ENCODE measurements around the gene HOXB5.

HOXB5 gene

DNA sequence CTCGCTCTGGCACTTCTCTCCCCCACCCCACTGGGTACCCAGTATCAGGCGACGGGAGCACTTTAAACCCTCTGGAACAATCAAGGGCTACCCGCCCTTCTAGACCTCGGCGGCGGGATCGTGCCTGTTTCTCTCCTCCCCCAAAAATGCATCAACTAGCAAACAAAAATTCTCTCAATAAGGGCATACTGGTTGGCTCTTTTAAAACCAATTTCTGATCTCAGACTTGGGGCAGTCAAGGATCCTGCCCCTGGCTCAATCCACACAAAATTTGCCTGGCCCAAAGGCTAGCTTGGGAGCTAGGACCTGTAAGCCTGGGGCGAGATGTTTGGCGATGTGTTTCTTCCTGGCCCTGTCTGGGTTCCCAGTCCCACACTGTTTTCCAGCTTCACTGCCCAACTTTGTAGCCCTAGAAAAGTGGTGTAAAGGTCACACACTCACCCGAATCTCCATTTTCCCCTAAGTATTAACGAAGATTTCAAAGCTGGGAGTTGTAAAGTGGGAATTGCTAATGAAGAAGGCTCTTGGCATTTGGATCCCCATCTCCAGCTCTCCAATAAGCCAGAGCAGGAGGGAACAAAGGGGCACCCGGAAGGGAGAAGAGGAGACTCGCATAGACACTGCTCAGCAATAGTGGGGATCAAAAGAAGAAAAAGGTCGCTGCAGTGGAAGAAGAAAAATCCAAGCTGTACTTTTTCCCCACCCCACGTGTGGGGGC lies 34.3 kb downstream of the HOXB5 start:
- DNase-seq: no peak

DNA sequence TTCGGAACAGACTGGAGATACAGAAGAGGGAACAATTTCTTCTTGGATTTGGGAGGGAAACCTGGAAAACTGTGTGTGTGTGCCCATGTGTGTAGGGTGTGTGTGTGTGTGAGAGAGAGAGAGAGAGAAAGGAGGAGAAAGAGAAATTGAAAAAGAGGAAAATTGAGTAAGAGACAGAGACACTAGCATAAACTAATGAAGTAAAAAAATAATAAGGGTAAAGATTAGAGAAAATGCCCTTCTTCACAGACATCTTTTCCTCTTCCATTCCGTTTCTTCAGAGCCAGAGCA lies 34.8 kb downstream of the HOXB5 start:
- no peak for DNase-seq

DNA sequence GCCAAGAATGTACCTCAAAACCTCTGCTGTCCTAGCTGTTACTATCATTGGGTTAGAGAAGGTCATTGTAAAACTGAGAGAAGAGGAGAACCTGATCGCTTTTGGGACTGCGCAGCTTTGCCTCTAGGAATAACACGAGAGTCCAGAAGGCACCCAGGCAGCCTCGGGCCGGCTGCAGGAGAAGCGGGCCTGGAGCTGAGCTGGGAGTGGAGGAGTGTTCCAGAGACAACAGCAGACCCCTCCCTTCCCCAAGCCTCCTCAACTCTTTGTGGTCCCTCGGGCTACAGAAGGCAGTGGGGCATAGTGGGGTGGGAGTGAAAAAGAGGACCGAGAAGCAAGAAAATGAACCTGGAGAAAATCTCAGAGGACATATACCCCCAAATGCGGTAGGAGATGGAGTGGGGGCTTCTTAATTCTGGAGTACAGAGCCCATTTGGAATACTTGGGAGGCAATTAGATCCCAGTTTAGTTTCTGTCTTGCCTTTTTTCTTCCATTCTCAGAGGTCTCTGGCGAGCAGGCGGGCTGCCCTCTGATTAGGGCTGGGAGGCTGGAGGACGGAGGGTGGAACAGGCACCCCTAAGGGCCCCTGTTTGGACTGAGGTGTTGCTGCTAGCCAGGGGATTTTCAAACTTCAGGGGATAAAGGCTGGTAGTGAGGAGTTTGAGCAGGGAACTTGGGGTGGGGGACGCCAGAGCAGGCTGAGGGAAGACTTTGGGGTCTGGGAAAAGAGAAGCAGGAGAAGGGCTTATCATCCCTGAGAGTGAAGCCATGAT lies 35.3 kb downstream of the HOXB5 start:
- no peak for DNase-seq

DNA sequence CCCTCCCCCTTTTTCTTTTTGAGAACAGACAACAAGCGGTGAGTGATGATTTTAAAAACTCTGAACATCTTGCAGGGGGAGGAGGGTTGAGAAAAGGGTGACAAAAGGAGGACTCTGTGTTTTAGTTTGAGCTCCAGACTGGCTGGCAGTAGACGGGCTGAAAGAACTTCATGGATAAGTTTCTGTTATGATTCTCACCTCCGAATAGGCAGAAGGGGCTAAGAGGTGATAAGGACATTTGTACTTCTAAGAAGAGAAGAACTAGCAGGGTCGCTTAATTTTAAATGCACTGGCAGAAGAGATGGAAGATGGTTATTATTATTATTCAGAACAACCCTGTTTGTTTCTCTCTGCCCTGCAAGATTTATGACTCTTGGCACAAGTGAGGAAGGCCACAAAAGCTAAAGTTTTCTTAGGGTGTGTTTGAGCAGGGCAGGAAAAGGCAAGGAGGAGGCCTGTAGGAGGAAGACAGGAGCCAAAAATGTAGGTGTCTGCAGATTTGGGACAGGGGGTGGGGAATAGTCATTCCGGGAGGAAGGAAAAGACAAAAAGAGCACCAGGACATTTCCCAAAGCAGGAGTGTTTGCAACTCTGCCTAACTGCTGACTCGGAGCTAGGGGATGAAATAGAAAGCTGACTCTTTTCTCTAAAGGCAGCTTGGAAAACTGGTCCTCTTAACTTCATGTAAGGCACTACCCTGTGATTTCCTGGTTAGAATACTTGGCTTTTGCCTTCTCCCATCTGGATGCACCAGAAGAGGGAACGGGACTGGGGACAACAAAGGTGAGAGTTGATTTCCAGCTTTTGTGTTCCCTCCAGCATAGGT lies 36.8 kb downstream of the HOXB5 start:
- no peak for DNase-seq

DNA sequence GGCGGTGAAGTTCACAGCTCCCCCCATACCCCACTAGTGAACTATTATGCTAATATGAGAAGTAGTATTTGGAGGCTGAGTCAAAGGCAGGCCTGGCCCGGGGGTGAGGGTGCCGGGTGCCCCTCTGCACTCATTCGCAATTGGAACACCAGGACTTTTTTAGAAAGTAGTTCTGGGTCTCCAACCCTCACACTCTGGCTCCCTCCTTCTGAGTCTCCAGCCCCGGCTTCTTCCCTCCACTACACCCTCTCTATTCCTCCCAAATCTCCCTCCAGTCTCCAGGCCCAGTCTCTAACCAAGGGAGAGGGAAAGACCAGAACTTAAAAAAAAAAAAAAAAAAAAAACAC lies 37.4 kb downstream of the HOXB5 start:
- no peak for DNase-seq

DNA sequence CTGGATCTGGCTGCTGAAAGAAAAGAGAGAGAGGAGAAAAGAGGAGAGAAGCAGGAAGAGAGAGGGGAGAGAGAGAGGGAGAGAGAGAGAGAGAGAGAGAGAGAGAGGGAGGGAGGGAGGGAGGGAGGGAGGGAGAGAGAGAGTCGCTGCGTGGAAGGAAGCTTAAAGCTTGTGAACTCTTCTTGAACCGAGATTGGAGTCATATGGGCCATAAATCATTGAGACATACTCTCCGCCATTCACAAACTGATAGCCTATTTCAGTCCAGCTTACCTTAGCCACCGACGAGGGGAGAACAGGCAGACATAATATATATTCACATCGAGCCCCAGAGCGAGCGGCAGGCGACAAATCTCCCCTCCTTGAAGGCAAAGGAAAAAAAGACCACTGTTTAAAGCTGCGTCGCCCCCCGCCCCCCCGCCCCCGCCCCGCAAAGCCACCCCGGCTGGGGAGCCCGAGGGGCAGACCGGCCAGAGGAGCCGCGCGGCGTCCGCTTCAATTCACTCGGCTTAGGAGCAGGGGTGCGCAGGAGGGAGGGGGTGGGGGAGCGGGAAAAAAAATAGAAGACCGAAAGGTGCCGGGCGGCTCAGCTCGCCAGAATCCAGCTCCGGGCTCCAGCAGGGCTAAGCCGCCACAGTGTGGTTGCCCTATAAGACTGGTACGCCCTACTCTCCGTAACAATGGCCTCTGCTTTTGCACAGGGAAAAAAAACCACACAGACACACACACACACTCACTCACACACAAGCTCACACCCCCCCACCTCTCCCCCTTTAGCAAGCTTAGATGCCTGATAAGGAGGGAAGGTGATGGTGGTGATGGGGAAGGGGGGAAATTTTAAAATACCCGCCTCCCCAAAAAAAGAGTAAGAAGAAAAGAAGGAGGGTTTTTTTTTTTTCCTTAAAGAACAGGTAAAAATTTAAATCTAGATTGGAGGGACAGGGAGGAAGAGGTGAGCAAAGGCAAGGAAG lies 38.0 kb downstream of the HOXB5 start:
- no peak for DNase-seq

DNA sequence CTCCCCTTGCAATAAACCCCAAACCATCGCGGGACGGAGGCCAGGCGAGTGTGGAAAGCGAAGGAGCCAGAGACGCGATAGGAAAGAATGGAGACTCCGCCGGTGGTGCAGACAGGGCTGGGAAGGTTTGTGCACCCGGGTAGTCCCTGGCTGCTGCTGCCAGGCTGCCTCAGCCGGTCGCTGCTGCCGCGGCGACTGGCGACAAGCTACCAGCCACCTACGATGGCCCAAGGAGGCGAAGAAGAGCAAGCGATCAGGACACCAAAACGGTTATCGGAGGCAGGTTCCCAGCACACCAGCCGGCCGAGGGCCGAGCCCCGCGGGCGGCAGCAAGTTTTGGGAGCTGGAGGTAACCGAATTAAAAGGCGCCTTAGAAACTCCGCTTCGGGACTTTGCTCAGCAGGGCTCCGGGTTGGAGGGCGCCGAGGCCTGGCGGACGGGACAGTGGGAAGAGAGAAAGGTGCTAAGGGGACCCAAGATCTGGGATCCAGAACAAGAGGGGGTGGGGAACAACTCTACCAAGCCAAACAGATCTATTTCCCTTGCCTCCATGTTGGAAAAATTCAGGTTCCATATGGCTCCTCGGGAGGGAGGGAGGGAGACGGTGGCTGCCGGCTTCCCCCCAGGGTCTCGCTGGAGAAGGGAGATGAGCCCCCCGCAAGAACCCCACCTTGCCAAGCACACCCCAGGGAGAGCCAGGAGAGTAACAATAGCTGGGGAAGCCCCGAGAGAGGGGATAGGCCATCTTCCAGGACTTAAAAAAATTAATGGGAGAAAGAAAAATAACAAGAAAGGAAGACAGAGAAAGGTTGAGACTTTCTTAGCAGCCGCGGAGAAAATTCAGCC lies 38.9 kb downstream of the HOXB5 start:
- DNase-seq: no peak

DNA sequence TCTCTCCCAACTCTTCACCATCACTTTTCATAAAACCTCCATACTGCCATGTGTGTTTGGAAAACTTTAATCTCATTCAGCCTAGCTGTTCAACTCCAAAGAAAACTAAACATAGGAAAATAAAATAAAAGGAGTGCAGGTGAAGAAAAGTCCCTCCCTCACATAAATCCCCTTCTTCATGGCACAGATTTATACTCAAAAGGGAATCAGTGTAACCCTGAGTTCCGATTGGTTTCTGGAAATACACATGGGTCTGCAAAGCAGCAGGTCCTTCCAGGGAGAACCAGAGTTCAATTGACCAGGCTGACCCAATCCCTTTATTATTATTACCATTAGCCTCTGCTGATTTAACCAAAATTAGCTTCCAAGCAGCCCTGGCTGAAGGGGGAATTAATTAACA lies 39.8 kb downstream of the HOXB5 start:
- no peak for DNase-seq

DNA sequence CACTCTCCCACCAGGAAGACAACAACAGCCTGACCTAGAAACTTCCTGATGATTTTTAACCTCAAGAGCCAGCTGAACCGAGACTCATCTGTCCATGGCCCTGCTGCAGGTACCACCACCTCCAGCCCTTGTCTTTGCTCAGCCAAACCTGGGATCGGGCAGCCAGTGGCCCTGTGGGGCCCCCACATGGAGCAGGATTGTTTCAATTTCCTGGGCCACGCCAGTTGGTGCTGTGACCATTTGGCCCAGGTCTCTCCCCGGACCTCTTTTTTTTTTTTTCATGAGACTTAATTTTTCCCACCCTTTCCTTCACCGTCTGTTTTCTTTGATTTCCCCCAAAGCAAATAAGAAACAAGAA lies 40.4 kb downstream of the HOXB5 start:
- DNase-seq: no peak

DNA sequence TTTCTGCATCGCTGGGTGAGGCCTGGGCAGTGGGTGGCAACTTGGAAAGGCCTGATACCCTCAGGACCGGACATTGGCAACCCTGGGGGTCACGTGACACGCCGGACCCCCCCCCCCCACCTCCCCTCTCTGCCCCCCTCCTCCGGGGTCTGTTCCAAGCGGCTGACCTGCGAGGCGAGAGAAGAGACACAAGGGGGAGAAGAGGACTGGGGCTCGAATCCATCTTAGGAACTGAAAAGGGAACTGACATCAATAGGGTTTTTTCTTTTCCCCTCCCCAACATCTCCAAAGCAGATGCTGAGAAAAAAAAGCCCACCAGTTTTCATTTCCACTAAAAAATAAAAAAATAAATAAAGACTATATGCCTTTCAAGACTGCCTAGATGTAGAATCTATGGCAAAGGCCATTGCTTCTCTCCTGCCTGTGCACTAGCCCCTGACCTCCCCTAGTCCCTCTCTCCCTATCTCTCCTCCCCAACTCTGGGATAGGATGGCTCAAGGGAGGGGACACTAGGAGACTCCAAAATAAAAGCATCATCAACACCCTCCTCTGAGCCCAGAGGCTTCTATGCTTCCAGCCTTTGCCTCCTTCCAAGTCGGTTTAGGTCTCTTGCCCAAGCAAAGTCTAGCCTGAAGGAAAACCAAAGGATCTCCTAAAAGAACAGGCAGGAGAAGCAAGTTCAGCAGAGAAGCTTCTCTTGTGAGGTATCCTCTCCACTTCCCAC lies 41.0 kb downstream of the HOXB5 start:
- no peak for DNase-seq

DNA sequence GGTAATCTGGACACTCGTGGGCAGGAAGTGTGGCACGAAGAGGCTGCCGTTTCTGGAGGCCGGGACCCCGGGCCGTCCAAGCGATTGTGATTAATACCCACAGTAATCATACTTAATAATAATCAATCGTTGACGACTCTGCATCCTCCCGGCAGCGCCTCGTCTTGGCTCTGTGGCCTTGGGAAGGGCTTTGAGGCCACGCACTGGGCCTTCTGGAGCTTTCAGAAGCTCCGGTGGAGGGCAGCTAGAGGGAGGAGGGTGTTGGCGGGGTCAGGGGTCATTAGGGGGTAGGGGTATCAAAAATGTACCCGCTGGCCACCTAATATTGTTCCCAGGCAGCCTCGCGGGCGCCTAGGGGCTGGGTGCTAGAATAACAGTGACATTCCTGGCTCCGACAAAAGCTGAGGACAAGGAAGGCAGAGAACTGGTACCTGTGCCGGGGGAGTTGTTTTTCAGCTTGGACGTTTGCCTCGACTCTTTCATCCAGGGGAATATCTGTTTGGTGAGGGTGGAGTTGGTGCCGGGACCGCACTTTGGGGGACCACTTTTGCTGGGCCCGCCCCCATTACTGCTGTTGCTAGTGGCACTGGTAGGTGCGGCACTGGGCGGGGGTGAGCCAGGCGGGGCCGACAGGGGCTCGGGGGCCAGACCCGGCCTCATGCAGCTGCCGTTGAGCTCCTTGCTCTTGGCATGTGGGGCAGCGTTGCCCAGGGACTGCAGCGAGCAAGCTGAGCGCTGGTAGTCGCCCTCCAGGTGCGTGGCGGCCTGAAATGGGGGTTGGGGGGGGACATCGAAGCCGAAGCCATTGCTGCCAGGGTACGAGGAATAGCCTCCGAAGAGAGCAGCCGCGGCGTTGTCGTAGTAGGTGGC lies 41.7 kb downstream of the HOXB5 start:
- no peak for DNase-seq

DNA sequence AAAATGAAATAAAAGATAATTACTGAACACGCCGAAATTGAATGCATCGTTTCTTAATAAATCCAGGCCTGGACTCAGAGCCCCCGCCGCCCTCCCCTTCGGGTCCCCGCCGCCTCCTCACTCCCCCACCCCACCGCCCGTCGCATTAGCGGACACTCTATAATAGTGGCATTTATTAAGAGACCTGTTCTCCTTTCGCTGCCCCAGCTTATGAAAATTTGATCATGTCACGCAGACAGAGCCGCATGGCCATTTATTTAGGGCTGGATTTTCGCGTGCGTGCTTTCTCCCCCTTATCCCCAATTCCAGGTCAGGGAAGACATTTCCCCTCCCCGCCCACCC lies 42.4 kb downstream of the HOXB5 start:
- no peak for DNase-seq

DNA sequence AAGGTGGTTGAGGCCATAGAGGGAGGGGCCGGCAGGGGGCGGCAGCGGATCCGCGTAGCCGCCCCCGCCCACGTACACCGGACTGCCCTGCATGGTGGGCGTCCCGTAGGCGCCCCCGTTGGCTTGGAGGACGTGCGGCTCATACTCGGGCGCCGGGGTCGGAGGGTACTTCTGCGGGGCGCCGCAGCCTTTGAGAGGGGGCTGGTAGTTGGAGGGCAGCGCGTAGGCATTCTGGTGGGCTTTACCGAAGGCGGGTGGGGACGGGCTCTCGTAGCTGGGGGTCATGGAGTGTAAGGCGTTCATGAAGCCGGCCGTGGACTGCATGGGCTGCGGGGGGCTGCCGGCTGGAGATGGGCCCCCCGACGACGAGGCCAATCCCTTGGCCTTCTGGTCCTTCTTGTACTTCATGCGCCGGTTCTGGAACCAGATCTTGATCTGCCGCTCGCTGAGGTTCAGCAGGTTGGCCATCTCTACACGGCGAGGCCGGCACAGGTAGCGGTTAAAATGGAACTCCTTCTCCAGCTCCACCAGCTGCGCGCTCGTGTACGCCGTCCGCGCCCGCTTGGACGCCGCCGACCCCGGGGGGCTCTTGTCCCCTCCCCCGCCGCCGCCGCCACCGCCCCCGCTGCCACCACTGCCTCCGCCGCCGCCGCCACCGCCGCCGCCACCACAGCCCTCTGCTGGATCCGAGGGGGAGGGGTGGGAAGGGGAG lies 42.9 kb downstream of the HOXB5 start:
- DNase-seq: no peak

DNA sequence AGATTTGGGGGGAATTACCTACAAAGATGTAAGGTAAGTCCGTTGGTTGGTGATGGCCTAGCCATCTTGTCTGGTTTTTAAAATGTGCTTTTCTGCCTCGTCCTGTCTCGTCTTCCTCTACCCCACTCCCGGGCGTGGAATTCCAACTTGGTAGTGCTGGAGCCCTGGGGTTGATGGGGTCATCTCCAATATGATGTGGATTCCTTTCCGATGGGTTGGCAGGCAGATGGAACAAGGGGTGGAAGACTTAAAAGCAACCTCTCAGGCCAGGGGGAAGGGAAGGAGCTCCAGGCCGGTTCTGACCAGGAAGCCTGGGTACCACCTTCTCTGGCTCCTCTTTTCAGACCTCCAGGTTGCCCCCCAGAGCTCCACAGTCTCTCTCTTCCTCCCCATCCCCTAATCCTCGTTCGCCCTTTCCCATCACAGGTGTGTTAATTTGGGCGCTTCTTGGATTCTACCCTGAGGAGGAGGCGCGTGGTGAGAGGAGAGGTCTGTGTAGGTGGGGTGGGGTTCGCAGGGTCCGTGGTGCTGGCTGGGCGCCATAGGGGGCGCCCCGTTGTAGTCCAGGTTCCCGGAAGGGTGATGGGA lies 43.6 kb downstream of the HOXB5 start:
- DNase-seq: no peak

DNA sequence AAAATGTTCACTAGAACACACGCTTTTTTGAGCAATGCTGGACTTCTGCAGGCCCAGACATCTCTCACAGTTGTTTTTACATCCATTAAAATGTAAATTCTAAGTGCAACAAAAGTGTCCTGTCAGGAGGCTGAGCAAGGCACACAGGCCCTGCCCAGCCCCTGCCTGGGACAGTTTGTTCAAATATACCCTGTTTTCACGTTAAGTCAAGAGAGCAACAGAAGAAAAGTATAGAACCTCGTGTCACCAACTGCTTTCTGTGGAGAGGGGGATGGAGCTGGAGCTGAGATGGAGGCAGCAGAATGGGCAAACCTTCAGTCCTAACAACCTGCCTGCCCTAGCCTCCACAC lies 44.3 kb downstream of the HOXB5 start:
- DNase-seq: no peak

DNA sequence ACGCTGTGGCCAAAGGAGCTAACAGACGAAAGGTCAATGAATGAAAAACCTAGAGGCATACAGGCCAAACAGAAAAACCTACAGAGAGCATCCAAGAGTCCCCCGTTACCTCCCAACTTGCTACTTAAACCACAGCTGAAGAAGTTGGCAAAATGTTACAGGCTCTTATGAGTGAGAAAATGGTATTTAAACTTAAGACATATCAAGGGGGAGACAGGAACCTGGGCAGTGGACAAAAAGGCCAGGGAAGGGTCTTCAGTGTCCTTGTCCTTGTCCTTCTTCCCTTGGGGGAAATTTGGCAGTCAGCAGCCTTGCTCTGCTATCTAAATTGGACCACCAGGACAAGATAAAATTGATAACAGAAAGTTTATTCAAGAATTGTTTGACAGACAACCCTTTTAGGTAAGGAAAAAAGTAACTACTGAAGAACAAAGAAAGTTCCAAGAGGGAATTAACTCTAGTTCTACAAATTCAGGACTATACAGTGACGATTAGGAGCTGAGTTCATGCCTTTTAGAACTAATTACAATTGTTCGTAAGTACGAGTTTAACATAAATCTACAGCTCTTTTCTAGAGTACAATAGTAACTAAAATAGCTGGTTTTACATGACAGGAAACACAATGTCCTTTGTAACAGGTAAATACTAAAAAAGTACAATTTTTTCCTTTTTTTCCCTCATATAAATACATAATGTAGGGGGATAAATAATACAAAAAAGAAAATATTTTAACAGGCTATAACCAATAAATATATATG lies 44.9 kb downstream of the HOXB5 start:
- no peak for DNase-seq

DNA sequence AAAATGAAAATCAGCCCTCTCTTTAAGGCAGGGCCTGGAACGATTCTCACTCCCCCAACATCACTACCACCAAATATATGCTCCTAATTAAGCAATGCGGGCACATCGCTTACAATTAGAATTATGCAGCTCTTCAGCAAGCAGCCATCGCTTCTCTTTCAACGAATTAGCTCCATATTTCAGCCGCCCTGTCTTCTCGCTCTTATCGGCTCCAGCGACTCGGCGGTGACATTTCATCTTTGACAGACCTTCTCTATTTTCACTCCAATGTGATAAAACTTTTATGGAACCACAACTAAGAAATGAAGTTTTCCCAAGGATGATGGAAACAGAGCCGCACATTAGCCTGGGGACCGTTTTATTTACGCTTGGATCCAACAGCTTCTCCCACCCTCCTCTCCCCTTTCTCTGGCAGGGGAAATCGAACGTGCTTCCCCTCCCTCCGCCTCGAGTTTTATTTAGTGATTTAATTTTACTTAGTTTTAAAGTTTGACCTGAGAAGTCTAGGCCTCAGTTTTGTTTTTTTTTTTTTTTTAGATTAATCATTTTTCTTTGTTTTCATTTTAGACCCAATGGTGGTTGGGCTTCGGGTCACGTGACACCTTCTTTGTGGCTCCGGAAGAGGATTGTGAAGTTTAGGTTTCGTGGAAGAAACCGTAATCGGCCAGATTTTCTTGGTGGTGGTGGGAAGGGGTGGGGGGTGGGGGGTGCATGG lies 45.6 kb downstream of the HOXB5 start:
- DNase-seq: no peak

Measured in effector CD8-positive, alpha-beta T cell (primary cell).